Measurements from ENCODE around the gene OR4C11. TPM values are rescaled to one million over a fixed set of nuclear protein-coding genes. Genes with fewer than 3 reads are reported as not detected.

The OR4C11 gene
- total and polyA plus RNA-seq, 2 donors (not counting 1 experiment from before 2014, with no cell fraction given) = not detected

GRCh38 chr11:55652560-55652959 lies 45.1 kb upstream of the OR4C11 start:
- no peak for ATAC-seq (ENCODE audit: low read depth)
- no CpG with 5 or more reads among the region's 1 CpG for WGBS (ENCODE audit: insufficient coverage)
- H3K27ac Mint-ChIP-seq = no peak overlapping the region

DNA sequence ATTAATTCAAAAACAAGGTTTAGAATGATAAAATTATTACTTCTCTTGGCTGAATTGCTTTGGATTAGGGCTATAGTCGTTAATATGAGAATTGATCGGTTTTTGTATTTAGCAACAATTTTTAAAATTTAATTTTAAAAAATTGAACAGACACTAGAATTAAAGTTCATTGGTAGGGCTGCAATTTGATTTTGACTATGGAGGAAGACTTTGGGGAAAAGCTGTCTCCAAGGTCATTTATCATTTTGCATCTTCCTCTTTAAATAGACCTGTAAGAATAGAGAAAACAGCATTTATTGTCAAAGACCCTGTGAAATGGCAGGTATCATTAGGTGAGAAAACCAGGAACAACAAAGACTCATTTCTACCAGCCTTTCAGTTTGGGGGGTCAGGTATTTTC lies 40.6 kb upstream of the OR4C11 start, which contains the start of gene OR4S2:
Gene OR4S2 (plus strand): TSS at position 301 of the 400 bp plus-strand sequence. CDS start 2,577 bp downstream, outside the sequence.
- Histone ChIP-seq H2AFZ (ENCODE audit: insufficient read depth, low read depth, low read length, poor library complexity, severe bottlenecking) (no peak within 1 kb of the TSS), H3K4me2 (replicated peaks; ENCODE audit: low read depth, low read length, poor library complexity, severe bottlenecking) (no peak within 1 kb of the TSS), H3K36me3 (replicated peaks in 1 of 2; ENCODE audit: control extremely low read depth in 1 of 2, control insufficient read depth in 1 of 2, extremely low read depth in 1 of 2, insufficient read depth in 2 of 2, low read length in 1 of 2) (no peaks in the 10 kb centered on the region), H3K9ac (ENCODE audit: low read length) (no peak within 1 kb of the TSS), H3K9me3 (ENCODE audit: control extremely low read depth in 1 of 3, control insufficient read depth in 2 of 3, insufficient read depth in 1 of 3, low read length in 2 of 3) (peaks cover 0 to 3% (median 0%) of the 10 kb centered on the region in 3 donors), H3K4me3 (ENCODE audit: control extremely low read depth in 1 of 5, extremely low read depth in 1 of 5, insufficient read depth in 1 of 5, low read depth in 2 of 5, low read length in 4 of 5) (no peak within 1 kb of the TSS), H3K4me1 (ENCODE audit: control insufficient read depth in 2 of 2, insufficient read depth in 2 of 2, low read length in 2 of 2) (no peaks in the 10 kb centered on the region), H3K27ac (ENCODE audit: low read length in 2 of 2) (no peak within 1 kb of the TSS), H4K20me1 (ENCODE audit: control insufficient read depth, insufficient read depth, low read length, poor library complexity, severe bottlenecking) (no peaks in the 10 kb centered on the region), H3K79me2 (ENCODE audit: control insufficient read depth, insufficient read depth, low read length) (no peaks in the 10 kb centered on the region), H3K27me3 (replicated peaks in 1 of 4; ENCODE audit: control extremely low read depth in 1 of 4, control insufficient read depth in 3 of 4, insufficient read depth in 4 of 4, low read length in 3 of 4) (no peaks in the 10 kb centered on the region)
- ATAC-seq (ENCODE audit: low read depth) (no peak), DNase-seq (no peak)
- CTCF ChIA-PET = no interaction called here
- H3K4me3 Mint-ChIP-seq = no peak within 1 kb of the TSS
- intact Hi-C loops (cut with micrococcal nuclease) = no loop called here
- TF ChIP-seq, protein P1, sequence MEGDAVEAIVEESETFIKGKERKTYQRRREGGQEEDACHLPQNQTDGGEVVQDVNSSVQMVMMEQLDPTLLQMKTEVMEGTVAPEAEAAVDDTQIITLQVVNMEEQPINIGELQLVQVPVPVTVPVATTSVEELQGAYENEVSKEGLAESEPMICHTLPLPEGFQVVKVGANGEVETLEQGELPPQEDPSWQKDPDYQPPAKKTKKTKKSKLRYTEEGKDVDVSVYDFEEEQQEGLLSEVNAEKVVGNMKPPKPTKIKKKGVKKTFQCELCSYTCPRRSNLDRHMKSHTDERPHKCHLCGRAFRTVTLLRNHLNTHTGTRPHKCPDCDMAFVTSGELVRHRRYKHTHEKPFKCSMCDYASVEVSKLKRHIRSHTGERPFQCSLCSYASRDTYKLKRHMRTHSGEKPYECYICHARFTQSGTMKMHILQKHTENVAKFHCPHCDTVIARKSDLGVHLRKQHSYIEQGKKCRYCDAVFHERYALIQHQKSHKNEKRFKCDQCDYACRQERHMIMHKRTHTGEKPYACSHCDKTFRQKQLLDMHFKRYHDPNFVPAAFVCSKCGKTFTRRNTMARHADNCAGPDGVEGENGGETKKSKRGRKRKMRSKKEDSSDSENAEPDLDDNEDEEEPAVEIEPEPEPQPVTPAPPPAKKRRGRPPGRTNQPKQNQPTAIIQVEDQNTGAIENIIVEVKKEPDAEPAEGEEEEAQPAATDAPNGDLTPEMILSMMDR (IDR thresholded peaks at IDR 0.05) = no peak
- TF ChIP-seq EZH2 (IDR thresholded peaks at IDR 0.05; ENCODE audit: borderline replicate concordance, insufficient read depth, low read depth, low read length, poor library complexity, severe bottlenecking) = no peak
- H3K4me1 Mint-ChIP-seq = no peaks in the 10 kb centered on the region
- POLR2A ChIA-PET = no interaction called here
- no peaks in the 10 kb centered on the region for H3K27me3 Mint-ChIP-seq
- no CpG with 5 or more reads among the region's 2 CpGs for WGBS (ENCODE audit: insufficient coverage)
- H3K27ac Mint-ChIP-seq = no peak within 1 kb of the TSS
- H3K9me3 Mint-ChIP-seq (ENCODE audit: insufficient read depth) = peaks cover 13% of the 10 kb centered on the region

More at GRCh38 chr11:55652560-55652959, 45.1 kb upstream of the OR4C11 start:
- Histone ChIP-seq H4K20me1 (ENCODE audit: control insufficient read depth, insufficient read depth, low read length, poor library complexity, severe bottlenecking) (no peaks in the 10 kb centered on the region), H3K4me2 (replicated peaks; ENCODE audit: low read depth, low read length, poor library complexity, severe bottlenecking) (no peak overlapping the region), H3K9ac (ENCODE audit: low read length) (no peak overlapping the region), H3K36me3 (replicated peaks in 1 of 2; ENCODE audit: control extremely low read depth in 1 of 2, control insufficient read depth in 1 of 2, extremely low read depth in 1 of 2, insufficient read depth in 2 of 2, low read length in 1 of 2) (no peaks in the 10 kb centered on the region), H3K9me3 (ENCODE audit: control extremely low read depth in 1 of 3, control insufficient read depth in 2 of 3, insufficient read depth in 1 of 3, low read length in 2 of 3) (no peaks in the 10 kb centered on the region), H3K27ac (ENCODE audit: low read length in 2 of 2) (no peak overlapping the region), H3K4me1 (ENCODE audit: control insufficient read depth in 2 of 2, insufficient read depth in 2 of 2, low read length in 2 of 2) (no peaks in the 10 kb centered on the region), H2AFZ (ENCODE audit: insufficient read depth, low read depth, low read length, poor library complexity, severe bottlenecking) (no peak overlapping the region), H3K79me2 (ENCODE audit: control insufficient read depth, insufficient read depth, low read length) (no peaks in the 10 kb centered on the region), H3K4me3 (ENCODE audit: control extremely low read depth in 1 of 5, extremely low read depth in 1 of 5, insufficient read depth in 1 of 5, low read depth in 2 of 5, low read length in 4 of 5) (no peak overlapping the region), H3K27me3 (replicated peaks in 1 of 4; ENCODE audit: control extremely low read depth in 1 of 4, control insufficient read depth in 3 of 4, insufficient read depth in 4 of 4, low read length in 3 of 4) (no peaks in the 10 kb centered on the region)
- H3K4me1 Mint-ChIP-seq = no peaks in the 10 kb centered on the region
- POLR2A ChIA-PET = no interaction called here
- no peak for DNase-seq
- H3K9me3 Mint-ChIP-seq (ENCODE audit: insufficient read depth) = peaks cover 8% of the 10 kb centered on the region
- intact Hi-C loops (cut with micrococcal nuclease) = no loop called here
- H3K4me3 Mint-ChIP-seq = no peak overlapping the region
- TF ChIP-seq, protein P1 (IDR thresholded peaks at IDR 0.05) = no peak
- no peak for TF ChIP-seq EZH2 (IDR thresholded peaks at IDR 0.05; ENCODE audit: borderline replicate concordance, insufficient read depth, low read depth, low read length, poor library complexity, severe bottlenecking)
- no peaks in the 10 kb centered on the region for H3K27me3 Mint-ChIP-seq
- CTCF ChIA-PET = no interaction called here
